GM18907 (cell line): ENCODE results near the gene FBXL4.

Experiments
- ATAC-seq: cut with Tn5 transposase; IDR thresholded peaks from one replicate; pipeline ENCODE4 v1.9.1; 2021; ENCODE audit warnings: mild to moderate bottlenecking, moderate library complexity; ENCODE audit not compliant: unreplicated experiment

Gene FBXL4

DNA sequence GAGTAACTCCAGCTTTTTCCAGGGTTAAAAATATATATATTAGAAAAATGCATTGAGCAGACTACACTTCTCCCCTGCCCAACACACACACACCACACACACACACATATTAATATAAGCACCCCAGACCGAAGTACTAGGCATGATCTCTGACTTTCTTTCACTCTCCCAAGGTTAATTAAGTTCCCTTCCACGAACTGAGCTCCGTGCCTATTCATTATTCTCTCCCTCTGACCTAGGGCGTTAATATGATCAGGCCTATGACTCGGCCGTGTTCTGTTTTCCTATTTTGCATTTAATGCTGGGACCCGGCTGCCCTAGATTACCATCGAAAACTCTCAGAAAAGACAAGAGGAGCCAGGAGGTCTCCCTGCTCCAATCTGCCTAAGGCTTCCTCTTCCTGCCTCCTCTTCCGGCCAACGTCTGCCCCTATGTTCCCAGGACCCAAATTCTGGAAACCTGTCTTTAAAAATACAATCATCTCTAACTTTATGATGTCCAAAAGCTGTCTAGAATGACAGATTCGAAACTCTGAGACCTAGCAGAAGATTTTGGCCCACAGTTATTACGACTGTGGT, 119.4 kb downstream of the FBXL4 start:
- no peak for ATAC-seq

GRCh38 chr6:98827295-98828159, 120.2 kb downstream of the FBXL4 start:
- no peak for ATAC-seq

GRCh38 chr6:98825600-98826230, 122.0 kb downstream of the FBXL4 start:
- ATAC-seq = no peak

GRCh38 chr6:98824902-98825599, 122.7 kb downstream of the FBXL4 start:
- ATAC-seq = no peak

- ATAC-seq = no peak
Measured at GRCh38 chr6:98824162-98824901, 123.4 kb downstream of the FBXL4 start.

- ATAC-seq = no peak
Measured at GRCh38 chr6:98823428-98824161, 124.2 kb downstream of the FBXL4 start.

DNA sequence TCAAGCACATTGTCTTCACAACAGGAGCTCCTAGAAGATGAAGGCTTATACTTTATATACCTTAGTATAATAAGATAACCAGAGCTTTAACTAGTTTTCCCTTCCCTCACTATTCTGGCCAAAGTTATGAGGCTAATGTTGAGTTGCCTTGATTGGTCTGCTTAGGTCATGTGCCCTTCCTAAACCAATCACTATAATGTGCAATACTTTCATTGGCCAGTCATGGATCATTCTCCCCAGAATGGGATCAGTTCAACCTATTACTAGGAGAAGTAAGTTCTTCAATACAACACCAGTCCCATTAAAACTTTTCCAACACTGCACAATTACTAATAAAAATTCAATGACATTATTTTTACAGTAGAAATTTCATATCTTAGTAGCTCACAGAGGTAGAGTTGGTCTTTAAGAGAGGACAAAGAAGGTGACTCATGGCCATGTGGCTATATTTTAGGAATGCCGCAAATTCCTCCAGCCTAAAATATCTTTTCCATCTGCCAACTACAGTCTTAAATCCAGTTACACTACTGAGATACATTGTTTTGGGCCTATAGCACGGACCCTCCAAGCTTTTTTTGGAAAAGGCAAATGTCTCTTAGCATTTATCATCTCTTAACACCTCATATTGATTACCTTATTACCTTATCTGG, 125.9 kb downstream of the FBXL4 start:
- ATAC-seq = no peak
